Kidney capillary endothelial cell (primary cell): ENCODE results near the gene AHCY.
"Not testable (repeated sequence)": the region's sequence is repeated elsewhere in the genome, so short reads cannot be mapped to it uniquely, and the experiment has no call there.

Experiments used
- DNase-seq: peaks from one replicate; pipeline ENCODE4 v3.0.0-alpha.2; 2018; ENCODE audit warnings: low spot score

The AHCY gene

DNA sequence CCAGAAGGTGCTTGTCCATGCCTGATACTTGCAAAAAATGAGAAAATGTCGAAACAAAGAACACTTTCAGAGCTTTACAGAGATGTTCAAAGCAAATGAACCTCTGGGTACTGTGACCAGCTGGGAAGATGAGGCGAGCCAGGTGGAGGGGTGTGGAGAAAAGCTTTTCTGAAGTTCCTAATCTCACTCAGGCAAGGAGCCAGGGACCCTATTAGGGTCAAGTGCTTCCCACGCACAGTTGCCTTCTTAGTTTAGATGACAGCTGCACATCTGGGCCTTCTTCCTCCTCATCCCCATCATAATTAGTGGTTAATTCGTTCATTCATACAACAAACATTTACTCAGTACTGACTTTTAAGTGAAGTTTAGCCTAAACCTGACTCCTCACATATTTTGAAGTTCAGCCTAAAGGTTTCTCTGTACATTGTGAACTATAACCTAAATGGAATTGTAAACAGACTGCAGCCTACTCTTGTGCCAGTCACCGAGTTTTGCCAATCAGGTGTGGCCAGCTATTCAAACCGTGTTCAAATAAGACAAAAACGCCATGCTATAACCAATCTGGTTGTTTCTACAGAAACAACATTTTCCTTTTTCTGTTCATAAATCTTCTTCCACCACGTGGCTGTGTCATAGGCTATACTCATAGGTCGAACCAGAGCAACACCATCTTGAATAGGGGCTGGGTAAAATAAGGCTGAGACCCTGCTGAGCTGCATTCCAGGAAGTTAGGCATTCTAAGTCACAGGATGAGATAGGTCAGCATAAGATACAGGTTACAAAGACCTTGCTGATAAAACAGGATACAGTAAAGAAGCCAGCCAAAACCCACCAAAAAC lies 19.3 kb upstream of the AHCY start:
- no peak for DNase-seq

DNA sequence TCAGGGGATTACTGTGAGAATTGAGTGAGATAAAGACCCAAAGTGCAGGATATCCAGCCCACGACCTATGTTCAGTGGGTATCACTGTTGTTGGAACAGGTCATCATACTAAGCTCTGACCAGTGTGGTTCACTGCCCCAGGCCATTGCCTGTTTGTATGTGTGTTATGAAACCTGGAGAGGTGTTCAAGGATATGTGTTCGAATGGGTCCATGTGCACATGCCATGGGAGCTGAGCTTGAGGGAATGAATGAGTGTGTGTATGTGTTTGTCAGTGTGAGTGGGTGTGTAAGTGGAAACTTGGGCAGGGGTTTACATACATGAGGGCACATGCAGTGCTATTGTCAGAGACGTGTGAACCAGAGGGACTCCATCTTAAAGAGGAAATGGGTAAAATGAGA lies 17.7 kb upstream of the AHCY start:
- no peak for DNase-seq

DNA sequence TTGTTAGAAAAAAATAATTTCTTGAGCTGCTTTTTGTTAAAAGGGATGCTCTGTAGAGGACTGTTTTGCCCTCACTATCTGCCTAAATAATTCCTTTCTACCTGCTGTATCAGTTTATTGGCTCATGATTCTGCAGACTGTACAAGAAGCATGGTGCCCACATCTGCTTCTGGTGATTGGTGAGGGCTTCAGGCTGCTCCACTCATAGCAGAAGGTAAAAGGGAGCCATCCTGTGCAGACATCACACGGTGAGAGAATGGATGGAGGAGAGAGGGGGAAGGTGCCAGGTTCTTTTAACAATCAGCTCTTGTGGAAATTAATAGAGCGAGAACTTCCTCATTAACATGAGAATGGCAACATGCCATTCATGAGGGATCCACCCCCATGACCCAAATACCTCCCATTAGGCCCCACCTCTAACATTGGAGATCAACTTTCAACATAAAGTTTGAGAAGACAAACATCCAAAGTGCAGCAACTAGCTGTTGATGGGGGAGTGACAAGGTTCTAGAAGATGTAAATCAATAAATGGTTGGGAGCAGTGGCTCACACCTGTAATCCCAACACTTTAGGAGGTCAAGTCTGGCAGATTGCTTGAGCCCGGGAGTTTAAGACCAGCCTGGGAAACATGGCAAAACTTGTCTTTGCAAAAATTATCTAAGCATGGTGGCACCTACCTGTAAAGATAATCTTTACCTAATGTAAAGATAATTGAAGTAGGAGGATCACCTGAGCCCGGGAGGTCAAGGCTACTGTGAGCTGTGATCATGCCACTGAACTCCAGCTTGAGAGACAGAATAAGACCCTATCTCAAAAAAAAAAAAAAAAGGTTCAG lies 15.7 kb upstream of the AHCY start:
- no peak for DNase-seq

- DNase-seq, result no peak
These were observed 13.2 kb upstream of the AHCY start for GRCh38 chr20:34316196-34316814.

GRCh38 chr20:34315236-34315635 lies 12.1 kb upstream of the AHCY start:
- no peak for DNase-seq

- peak; percentile 90 for DNase-seq
These were observed 9.5 kb upstream of the AHCY start for GRCh38 chr20:34312544-34313217.

GRCh38 chr20:34312024-34312460 lies 8.9 kb upstream of the AHCY start:
- DNase-seq, result no peak

GRCh38 chr20:34311118-34312023 lies 8.2 kb upstream of the AHCY start:
- DNase-seq, result no peak

DNA sequence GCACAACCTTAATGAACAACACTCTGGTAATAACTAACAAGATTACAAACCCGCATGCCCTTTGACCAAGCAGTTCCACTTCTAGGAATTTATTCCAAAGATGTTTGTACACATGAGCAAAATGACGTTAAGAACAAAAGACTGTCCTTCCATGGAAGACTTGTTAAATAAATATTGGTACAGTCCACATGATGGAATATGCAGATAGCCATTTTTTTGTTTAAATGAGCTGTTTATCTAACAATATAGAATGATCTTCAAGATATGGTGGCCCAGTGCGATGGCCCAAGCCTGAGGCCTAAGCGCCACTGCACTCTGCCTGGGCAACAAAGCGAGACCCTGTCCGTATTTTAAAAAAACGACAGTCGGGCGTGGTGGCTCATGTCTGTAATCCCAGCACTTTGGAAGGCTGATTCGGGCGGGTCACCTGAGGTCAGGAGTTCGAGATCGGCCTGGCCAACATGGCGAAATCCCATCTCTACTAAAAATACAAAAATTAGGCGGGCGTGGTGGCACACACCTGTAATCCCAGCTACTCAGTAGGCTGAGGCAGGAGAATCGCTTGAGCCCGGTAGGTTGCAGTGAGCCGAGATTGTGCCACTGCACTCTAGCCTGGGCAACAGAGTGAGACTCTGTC lies 7.4 kb upstream of the AHCY start:
- DNase-seq, result no peak

DNA sequence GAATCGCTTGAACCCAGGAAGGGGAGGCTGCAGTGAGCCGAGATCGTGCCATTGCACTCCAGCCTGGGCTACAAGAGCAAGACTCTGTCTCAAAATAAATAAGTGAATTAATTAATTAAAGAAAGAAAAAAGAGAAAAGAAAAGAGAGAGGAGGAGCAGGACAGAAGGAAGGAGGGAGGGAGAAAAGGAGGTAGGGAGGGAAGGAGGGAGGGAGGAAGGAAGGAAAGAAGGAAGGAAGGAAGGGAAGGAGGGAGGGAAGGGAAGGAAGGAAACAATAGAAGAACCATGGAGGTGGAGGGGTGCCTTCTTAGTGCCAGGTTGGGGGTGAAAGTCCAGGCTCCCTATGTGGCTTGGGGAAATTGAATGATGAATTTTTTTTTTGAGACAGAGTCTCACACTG lies 6.5 kb upstream of the AHCY start:
- DNase-seq, result no peak

DNA sequence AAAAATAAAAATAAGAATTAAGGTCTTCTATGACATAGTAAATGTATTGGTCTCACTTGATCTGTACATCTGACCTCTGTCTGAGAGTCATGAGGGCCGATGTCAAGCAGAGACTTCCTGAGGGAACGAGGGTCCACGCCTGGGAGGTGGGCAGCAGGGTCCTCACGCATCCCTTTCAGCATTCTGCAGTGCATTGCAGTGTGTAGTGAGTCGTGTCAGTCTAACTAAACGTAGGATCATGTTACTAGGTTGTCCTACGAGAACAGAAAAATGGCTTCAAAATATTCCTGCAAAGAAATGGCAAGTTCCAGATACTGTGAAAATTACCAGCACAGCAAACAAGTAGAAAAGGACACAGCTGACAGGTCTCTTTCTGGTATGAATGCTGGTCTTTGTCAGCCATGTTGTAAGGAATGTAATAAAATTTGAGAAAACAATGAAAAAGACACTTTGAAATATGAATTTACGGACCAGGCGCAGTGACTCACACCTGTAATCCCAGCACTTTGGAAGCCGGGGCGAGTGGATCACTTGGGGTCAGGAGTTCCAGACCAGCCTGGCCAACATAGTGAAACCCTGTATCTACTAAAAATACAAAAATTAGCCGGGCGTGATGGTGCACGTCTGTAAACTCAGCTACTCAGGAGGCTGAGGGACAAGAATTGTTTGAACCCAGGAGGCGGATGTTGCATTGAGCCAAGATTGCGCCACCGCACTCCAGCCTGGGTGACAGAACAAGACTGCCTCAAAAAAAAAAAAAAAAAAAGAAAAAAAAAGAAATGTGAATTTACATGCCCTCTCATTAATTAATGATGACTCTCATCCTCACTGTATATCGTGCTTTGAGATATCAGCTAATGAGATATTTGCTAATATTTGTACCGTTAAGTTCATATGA lies 2.4 kb upstream of the AHCY start:
- DNase-seq, result no peak

GRCh38 chr20:34302312-34302722 lies 838 bp downstream of the AHCY start:
- no peak for DNase-seq

- DNase-seq, result no peak
These were observed 1.4 kb downstream of the AHCY start for GRCh38 chr20:34301587-34302311.

GRCh38 chr20:34300809-34301586 lies 2.2 kb downstream of the AHCY start:
- no peak for DNase-seq

GRCh38 chr20:34300256-34300806 lies 2.8 kb downstream of the AHCY start:
- no peak for DNase-seq

GRCh38 chr20:34299556-34300255 lies 3.4 kb downstream of the AHCY start:
- no peak for DNase-seq

- DNase-seq, result not testable (repeated sequence)
These were observed 4.8 kb downstream of the AHCY start for GRCh38 chr20:34298294-34298784.
